ENCODE results near the gene SESTD1. TPM values are rescaled to one million over a fixed set of nuclear protein-coding genes. Genes with fewer than 3 reads are reported as not detected.
A peak's percentile ranks its signal among the peaks of the same experiment; 100 is the strongest.

The SESTD1 gene
- total RNA-seq, 1 donor from 2014 or later: 17.9 TPM

DNA sequence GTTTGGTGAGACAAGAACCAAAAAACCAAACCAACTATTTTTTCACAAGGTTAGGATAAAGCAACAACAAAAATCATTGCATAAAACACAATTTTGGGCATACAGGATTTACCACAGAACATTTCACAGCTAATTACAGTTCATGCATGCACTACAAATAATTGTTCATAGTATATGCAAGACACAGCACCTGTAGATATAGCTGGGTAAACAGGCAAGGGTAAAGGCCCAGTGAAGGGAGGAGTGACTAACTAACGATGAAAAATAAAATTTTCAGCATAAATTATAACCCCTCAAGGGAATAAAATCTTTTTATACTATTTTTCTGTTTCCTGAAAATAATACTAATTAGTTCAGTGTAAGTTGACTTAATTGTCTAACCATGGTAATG, 141.4 kb downstream of the SESTD1 start:
- Histone ChIP-seq H3K4me3 (ENCODE audit: low read depth, low read length) (no peak overlapping the region), H3K36me3 (ENCODE audit: control insufficient read depth, insufficient read depth, low read length) (no peaks in the 10 kb centered on the region), H3K27me3 (ENCODE audit: control insufficient read depth, insufficient read depth, low read length) (no peaks in the 10 kb centered on the region)
- DNase-seq (ENCODE audit: low read depth): no peak
- TF ChIP-seq, protein P1, sequence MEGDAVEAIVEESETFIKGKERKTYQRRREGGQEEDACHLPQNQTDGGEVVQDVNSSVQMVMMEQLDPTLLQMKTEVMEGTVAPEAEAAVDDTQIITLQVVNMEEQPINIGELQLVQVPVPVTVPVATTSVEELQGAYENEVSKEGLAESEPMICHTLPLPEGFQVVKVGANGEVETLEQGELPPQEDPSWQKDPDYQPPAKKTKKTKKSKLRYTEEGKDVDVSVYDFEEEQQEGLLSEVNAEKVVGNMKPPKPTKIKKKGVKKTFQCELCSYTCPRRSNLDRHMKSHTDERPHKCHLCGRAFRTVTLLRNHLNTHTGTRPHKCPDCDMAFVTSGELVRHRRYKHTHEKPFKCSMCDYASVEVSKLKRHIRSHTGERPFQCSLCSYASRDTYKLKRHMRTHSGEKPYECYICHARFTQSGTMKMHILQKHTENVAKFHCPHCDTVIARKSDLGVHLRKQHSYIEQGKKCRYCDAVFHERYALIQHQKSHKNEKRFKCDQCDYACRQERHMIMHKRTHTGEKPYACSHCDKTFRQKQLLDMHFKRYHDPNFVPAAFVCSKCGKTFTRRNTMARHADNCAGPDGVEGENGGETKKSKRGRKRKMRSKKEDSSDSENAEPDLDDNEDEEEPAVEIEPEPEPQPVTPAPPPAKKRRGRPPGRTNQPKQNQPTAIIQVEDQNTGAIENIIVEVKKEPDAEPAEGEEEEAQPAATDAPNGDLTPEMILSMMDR (IDR thresholded peaks at IDR 0.05; ENCODE audit: insufficient read depth, low read length, poor library complexity, severe bottlenecking): no peak

DNA sequence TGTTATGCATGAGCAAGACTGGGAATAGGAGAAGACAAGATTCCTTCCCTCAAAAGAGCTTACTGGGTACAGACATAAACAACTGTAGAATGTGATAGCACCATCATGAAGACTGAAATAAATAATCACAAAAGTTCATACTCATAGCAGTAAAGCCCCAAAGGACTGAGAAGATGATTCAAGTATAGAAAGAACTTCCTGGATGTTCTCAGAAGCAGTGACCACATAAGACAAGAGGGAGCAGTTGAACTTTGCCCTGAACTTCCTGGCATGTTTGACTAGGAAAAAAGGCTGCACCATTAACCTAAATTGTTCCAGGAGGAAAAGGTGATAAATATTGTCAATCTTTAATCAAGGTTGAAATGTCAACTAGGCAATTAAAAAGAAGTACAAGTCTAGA, 156.9 kb downstream of the SESTD1 start:
- no peak overlapping the region for H3K4me3 ChIP-seq (ENCODE audit: low read depth, low read length)
- TF ChIP-seq, protein P1 (IDR thresholded peaks at IDR 0.05; ENCODE audit: insufficient read depth, low read length, poor library complexity, severe bottlenecking): no peak
- H3K36me3 ChIP-seq (ENCODE audit: control insufficient read depth, insufficient read depth, low read length): peaks cover 2% of the 10 kb centered on the region
- H3K27me3 ChIP-seq (ENCODE audit: control insufficient read depth, insufficient read depth, low read length): no peaks in the 10 kb centered on the region
- DNase-seq (ENCODE audit: low read depth): no peak

DNA sequence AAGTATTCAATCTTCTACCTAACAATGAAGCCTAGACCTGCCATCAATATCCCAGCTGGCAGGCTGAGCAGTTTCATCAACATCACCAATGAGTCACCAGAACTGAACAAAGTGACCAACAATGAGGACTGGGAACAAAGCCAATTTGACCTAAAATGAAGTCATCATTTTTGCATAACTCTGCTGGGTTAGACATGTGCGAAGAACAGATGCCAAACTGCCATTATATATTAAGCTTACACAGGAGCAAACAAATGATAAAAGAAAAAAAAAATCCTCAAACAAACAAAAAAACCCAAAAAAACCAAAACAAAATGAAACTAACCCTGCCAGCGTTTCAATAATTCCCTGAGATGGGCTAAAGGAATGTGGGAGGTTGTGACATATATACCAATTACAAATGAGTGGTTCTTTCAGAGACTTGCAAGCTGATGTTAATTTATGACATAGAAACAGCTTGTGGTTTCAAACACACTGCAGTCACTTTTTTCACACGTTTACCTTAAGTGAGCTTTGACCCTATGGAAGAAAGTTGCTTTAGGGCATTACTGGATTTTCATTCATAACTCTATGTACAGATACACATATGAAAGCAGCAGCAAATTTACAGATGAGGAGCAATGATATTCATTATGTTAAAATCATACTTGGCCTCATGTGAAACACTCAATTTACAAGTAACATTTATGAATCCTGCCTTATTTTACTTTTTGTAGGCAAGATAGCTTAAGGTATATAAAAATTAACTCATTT, 157.8 kb downstream of the SESTD1 start:
- peak; percentile 92 for DNase-seq (ENCODE audit: low read depth)
- Histone ChIP-seq H3K36me3 (ENCODE audit: control insufficient read depth, insufficient read depth, low read length) (peaks cover 1% of the 10 kb centered on the region), H3K4me3 (ENCODE audit: low read depth, low read length) (no peak overlapping the region), H3K27me3 (ENCODE audit: control insufficient read depth, insufficient read depth, low read length) (no peaks in the 10 kb centered on the region)
- TF ChIP-seq, protein P1 (IDR thresholded peaks at IDR 0.05; ENCODE audit: insufficient read depth, low read length, poor library complexity, severe bottlenecking): no peak

DNA sequence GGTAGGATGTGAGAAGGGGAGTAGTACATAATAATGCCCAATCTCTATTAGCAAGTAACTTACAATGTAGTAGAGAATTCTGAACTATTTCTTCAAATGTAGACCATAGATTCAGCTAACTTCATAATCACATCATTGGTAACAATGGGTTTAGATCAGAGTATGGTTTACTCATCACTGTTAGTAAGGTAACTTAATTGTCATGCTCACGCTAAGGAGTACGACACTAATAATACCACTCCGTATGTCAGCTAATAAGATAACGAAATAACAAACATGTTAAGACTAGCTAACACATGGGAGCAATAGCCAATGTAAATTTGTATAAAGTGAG, 158.3 kb downstream of the SESTD1 start:
- peaks cover 1% of the 10 kb centered on the region for H3K36me3 ChIP-seq (ENCODE audit: control insufficient read depth, insufficient read depth, low read length)
- TF ChIP-seq, protein P1 (IDR thresholded peaks at IDR 0.05; ENCODE audit: insufficient read depth, low read length, poor library complexity, severe bottlenecking): no peak
- H3K27me3 ChIP-seq (ENCODE audit: control insufficient read depth, insufficient read depth, low read length): no peaks in the 10 kb centered on the region
- H3K4me3 ChIP-seq (ENCODE audit: low read depth, low read length): no peak overlapping the region
- no peak for DNase-seq (ENCODE audit: low read depth)

DNA sequence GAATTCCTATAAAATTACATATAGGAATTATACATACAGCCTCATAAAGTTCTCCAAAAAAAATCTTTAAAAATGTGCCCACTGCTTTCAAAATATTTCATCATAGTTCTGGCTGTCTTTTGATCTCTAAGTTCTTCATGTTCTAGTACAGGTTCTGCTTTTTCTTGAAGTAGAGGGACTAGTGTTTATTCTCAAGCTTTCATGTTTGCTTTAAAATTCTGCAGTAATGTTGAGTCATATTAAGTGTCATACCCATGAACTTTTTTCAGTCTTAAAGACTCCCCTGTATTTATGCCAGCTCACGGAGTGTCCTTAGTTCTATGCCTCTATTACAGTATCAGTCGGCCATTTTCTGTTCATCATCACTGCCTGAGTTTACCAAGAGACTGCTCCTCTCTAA, 159.9 kb downstream of the SESTD1 start:
- TF ChIP-seq, protein P1 (IDR thresholded peaks at IDR 0.05; ENCODE audit: insufficient read depth, low read length, poor library complexity, severe bottlenecking): no peak
- no peak for DNase-seq (ENCODE audit: low read depth)
- H3K27me3 ChIP-seq (ENCODE audit: control insufficient read depth, insufficient read depth, low read length): no peaks in the 10 kb centered on the region

More for the DNA sequence above, 159.9 kb downstream of the SESTD1 start:
- H3K36me3 ChIP-seq (ENCODE audit: control insufficient read depth, insufficient read depth, low read length): no peaks in the 10 kb centered on the region
- H3K4me3 ChIP-seq (ENCODE audit: low read depth, low read length): no peak overlapping the region
